HCT116 (cell line): ENCODE measurements around the gene TSLP. TPM values are rescaled to one million over a fixed set of nuclear protein-coding genes. Genes with fewer than 3 reads are reported as not detected.

ENCODE experiments used
- ATAC-seq: fragments of 200-7000 bp; cut with Tn5 transposase; 2 replicates; pipeline ENCODE4 v1.9.1; 2020; ENCODE audit warnings: mild to moderate bottlenecking, moderate library complexity
- BruUV-seq: library from RNA; stranded (reverse); fragments of 400-500 nt; replicated peaks from 2 replicates; lab custom pipeline; 2021; lab: Mats Ljungman, UMichigan
- CTCF ChIA-PET: fragments of 300-600 bp; sonication (Branson Sonifier 250); formaldehyde crosslinking; loops from one replicate; lab custom pipeline; 2021; ENCODE audit warnings: antibody characterized with exemption; lab: Charles Lee
- POLR2A ChIA-PET: fragments of 300-600, 350-600 bp; sonication (Branson Sonifier 250); formaldehyde crosslinking; loops from one replicate; lab custom pipeline; 2021; ENCODE audit warnings: antibody characterized with exemption; lab: Charles Lee
- RAD21 ChIA-PET, 2 experiments: fragments of 300-600 bp; sonication (Branson Sonifier 250); formaldehyde crosslinking; loops; one replicate each; lab custom pipeline; 2023; ENCODE audit warnings: low total read pairs in 2 of 2; ENCODE audit not compliant: uncharacterized antibody in 2 of 2, unreplicated experiment in 2 of 2, low non-redundant PET in 1 of 2; lab: Charles Lee
- DNase-seq: peaks from one replicate; pipeline ENCODE4 v3.0.0-alpha.2; 2010; ENCODE audit warnings: low read depth, low spot score
- H2AFZ ChIP-seq: fragments of 200-600 bp; shearing (Covaris generic), sonication (generic); 2 replicates; pipeline ENCODE4 v1.6.1; 2017; ENCODE audit warnings: low read depth, mixed run types, mixed read lengths, antibody characterized with exemption, low read length; ENCODE audit not compliant: poor library complexity, severe bottlenecking
- H3K27ac ChIP-seq: 2 replicates; pipeline ENCODE4 v1.5.1; 2012; ENCODE audit warnings: low read depth, low read length
- H3K27me3 ChIP-seq: fragments of 200-600 bp; sonication (generic); 2 replicates; pipeline ENCODE4 v1.6.1; 2016; ENCODE audit warnings: mixed run types, low read length, mixed read lengths; ENCODE audit not compliant: insufficient read depth
- H3K36me3 ChIP-seq, 2 experiments: fragments of 200-500 bp in 1 of 2; fragments of 200-600 bp in 1 of 2; sonication (Bioruptor generic) in 1 of 2; sonication (generic) in 1 of 2; 2 replicates each; pipeline versions ENCODE4 v1.5.1 to v1.6.1; 2014 to 2016; ENCODE audit warnings: low read length in 2 of 2, inconsistent platforms in 1 of 2, mixed read lengths in 1 of 2, mixed run types in 1 of 2; ENCODE audit not compliant: insufficient read depth in 2 of 2, control insufficient read depth in 1 of 2
- H3K4me1 ChIP-seq, 2 experiments: fragments of 200-600 bp in 1 of 2; sonication (generic) in 1 of 2; 2 replicates each; pipeline versions ENCODE4 v1.5.1 to v1.6.1; 2012 to 2017; ENCODE audit warnings: low read length in 2 of 2, inconsistent platforms in 1 of 2, mild to moderate bottlenecking in 1 of 2, mixed read lengths in 1 of 2, mixed run types in 1 of 2, moderate library complexity in 1 of 2; ENCODE audit not compliant: insufficient read depth in 2 of 2, control insufficient read depth in 1 of 2
- H3K4me2 ChIP-seq: fragments of 200-600 bp; sonication (generic); 2 replicates; pipeline ENCODE4 v1.6.1; 2017; ENCODE audit warnings: mixed run types, low read length, mixed read lengths
- H3K4me3 ChIP-seq, 2 experiments: fragments of 200-600 bp in 1 of 2; sonication (generic) in 1 of 2; replicated peaks in 1 of 2; 2 replicates each; pipeline ENCODE4 v1.5.1; 2011 to 2016; ENCODE audit warnings: low read length in 2 of 2, control low read depth in 1 of 2, low read depth in 1 of 2, mild to moderate bottlenecking in 1 of 2, mixed read lengths in 1 of 2, mixed run types in 1 of 2
- H3K79me2 ChIP-seq: fragments of 200-600 bp; sonication (generic); 2 replicates; pipeline ENCODE4 v1.6.1; 2017; ENCODE audit warnings: mild to moderate bottlenecking, mixed run types, low read length, moderate library complexity, mixed read lengths; ENCODE audit not compliant: insufficient read depth
- H3K9ac ChIP-seq: fragments of 200-600 bp; sonication (generic); 2 replicates; pipeline ENCODE4 v1.6.1; 2016; ENCODE audit warnings: low read length, mixed read lengths
- H3K9me2 ChIP-seq: fragments of 200-600 bp; sonication (generic), shearing (Covaris generic); 2 replicates; pipeline ENCODE4 v1.6.1; 2017; ENCODE audit warnings: mixed run types, mild to moderate bottlenecking, moderate library complexity; ENCODE audit not compliant: insufficient read depth
- H3K9me3 ChIP-seq, 2 experiments: fragments of 200-500 bp in 1 of 2; fragments of 200-600 bp in 1 of 2; sonication (Bioruptor generic) in 1 of 2; sonication (generic) in 1 of 2; 2 replicates each; pipeline ENCODE4 v1.6.1; 2014 to 2017; ENCODE audit warnings: low read length in 2 of 2, mixed read lengths in 2 of 2, inconsistent platforms in 1 of 2, low read depth in 1 of 2, mild to moderate bottlenecking in 1 of 2, mixed run types in 1 of 2, moderate library complexity in 1 of 2; ENCODE audit not compliant: control insufficient read depth in 1 of 2, insufficient read depth in 1 of 2
- H4K20me1 ChIP-seq: fragments of 200-600 bp; sonication (generic), shearing (Covaris generic); 2 replicates; pipeline ENCODE4 v1.6.1; 2017; ENCODE audit warnings: mixed run types, mild to moderate bottlenecking, moderate library complexity; ENCODE audit not compliant: insufficient read depth
- CBX3 ChIP-seq: IDR thresholded peaks from 2 replicates; pipeline ENCODE4 v1.6.1; 2012; ENCODE audit warnings: low read depth
- CEBPB ChIP-seq: IDR thresholded peaks from 2 replicates; pipeline ENCODE4 v1.6.1; 2012; ENCODE audit warnings: low read depth
- CTCF ChIP-seq, 3 experiments: fragments of 200-600 bp in 1 of 3; sonication (generic) in 1 of 3; IDR thresholded peaks in 2 of 3; conservative IDR thresholded peaks in 1 of 3; 2 replicates each; pipeline ENCODE4 v1.5.1; 2012 to 2017; ENCODE audit warnings: low read depth in 2 of 3, low read length in 2 of 3, antibody characterized with exemption in 1 of 3, borderline replicate concordance in 1 of 3, control low read depth in 1 of 3, mild to moderate bottlenecking in 1 of 3, mixed read lengths in 1 of 3, mixed run types in 1 of 3, moderate library complexity in 1 of 3; ENCODE audit not compliant: insufficient read depth in 1 of 3
- EGR1 ChIP-seq: IDR thresholded peaks from 2 replicates; pipeline ENCODE4 v1.6.1; 2012; ENCODE audit warnings: low read depth
- FOSL1 ChIP-seq: IDR thresholded peaks from 2 replicates; pipeline ENCODE4 v1.6.1; 2012; ENCODE audit warnings: low read depth
- JUND ChIP-seq: IDR thresholded peaks from 2 replicates; pipeline ENCODE4 v1.6.1; 2012
- MAX ChIP-seq: IDR thresholded peaks from 2 replicates; pipeline ENCODE4 v1.6.1; 2012
- POLR2A ChIP-seq: IDR thresholded peaks from 2 replicates; pipeline ENCODE4 v1.7.0; 2011; ENCODE audit warnings: borderline replicate concordance; ENCODE audit not compliant: insufficient read depth, insufficient read length; ENCODE audit errors: extremely low read depth
- POLR2AphosphoS5 ChIP-seq: IDR thresholded peaks from 2 replicates; pipeline ENCODE4 v1.6.1; 2011; ENCODE audit warnings: mild to moderate bottlenecking, low read depth, low read length, moderate library complexity
- SIN3A ChIP-seq: IDR thresholded peaks from 2 replicates; pipeline ENCODE4 v1.6.1; 2012; ENCODE audit warnings: low read depth
- SRF ChIP-seq: IDR thresholded peaks from 2 replicates; pipeline ENCODE4 v1.6.1; 2012; ENCODE audit warnings: low read depth
- TCF7L2 ChIP-seq: IDR thresholded peaks from 2 replicates; pipeline ENCODE4 v1.7.0; 2011; ENCODE audit warnings: borderline replicate concordance, inconsistent platforms; ENCODE audit not compliant: insufficient read depth, insufficient read length; ENCODE audit errors: extremely low read depth
- YY1 ChIP-seq: IDR thresholded peaks from 2 replicates; pipeline ENCODE4 v1.6.1; 2011; ENCODE audit warnings: low read length, low read depth, moderate library complexity, mild to moderate bottlenecking; ENCODE audit not compliant: insufficient replicate concordance; ENCODE audit errors: extremely low read depth
- ZFX ChIP-seq: fragments of 450-650 bp; IDR thresholded peaks from 2 replicates; pipeline ENCODE4 v1.6.1; 2017
- intact Hi-C: fragments of 100-400 bp; cut with micrococcal nuclease; formaldehyde crosslinking; loops from 2 replicates; pipeline ENCODE4 v1.10.0; 2022
- total RNA-seq: library from RNA; stranded (reverse); gene quantifications from one replicate; pipeline ENCODE4 v1.2.1, GENCODE V29; 2021; ENCODE audit not compliant: unreplicated experiment

TSLP gene
- total RNA-seq, 1 experiment from 2014 or later: 0.34 TPM

- H3K9ac ChIP-seq: no peak overlapping the region
- TF ChIP-seq POLR2A (no peak), SRF (no peak), POLR2AphosphoS5 (no peak), SIN3A (no peak), CTCF (IDR thresholded peaks at IDR 0.05 in 2 of 3, conservative IDR thresholded peaks at IDR 0.05 in 1 of 3; ENCODE audit: borderline replicate concordance in 1 of 3, insufficient read depth in 1 of 3, low read depth in 2 of 3, low read length in 2 of 3) (no peak), MAX (no peak), CEBPB (no peak), ZFX (no peak), YY1 (no peak), CBX3 (no peak), JUND (no peak), FOSL1 (no peak), TCF7L2 (no peak), EGR1 (no peak)
- TF ChIP-seq, all 23 proteins: peak for 0
- no peaks in the 10 kb centered on the region for H3K4me1 ChIP-seq
- CTCF ChIA-PET: no interaction called here
- no peak for ATAC-seq
- H3K36me3 ChIP-seq: no peaks in the 10 kb centered on the region
- no peaks in the 10 kb centered on the region for H3K79me2 ChIP-seq
- H4K20me1 ChIP-seq: no peaks in the 10 kb centered on the region
- no peaks in the 10 kb centered on the region for H3K9me3 ChIP-seq
- no peak overlapping the region for H3K4me2 ChIP-seq
- RAD21 ChIA-PET: no interaction called here
- H2AFZ ChIP-seq: no peak overlapping the region
- no peak for DNase-seq
- intact Hi-C loops: no loop called here
- H3K9me2 ChIP-seq: no peaks in the 10 kb centered on the region
- POLR2A ChIA-PET: no interaction called here
- no peak overlapping the region for H3K4me3 ChIP-seq
- H3K27ac ChIP-seq: no peak overlapping the region
- no TSS peak for BruUV-seq
- H3K27me3 ChIP-seq: no peaks in the 10 kb centered on the region
Measured at GRCh38 chr5:111058064-111058463, 13.4 kb upstream of the TSLP start.
